Natural killer cell (primary cell): ENCODE measurements around the gene RANGAP1. TPM values are rescaled to one million over a fixed set of nuclear protein-coding genes. Genes with fewer than 3 reads are reported as not detected.

Source experiments
- ATAC-seq, 3 donors: fragments of 150-1000 bp in 2 of 3; fragments of 200-7000 bp in 1 of 3; cut with Tn5 transposase; 1 replicate in 1 of 3; 2 replicates in 2 of 3; pipeline ENCODE4 v1.10.0; 2021; ENCODE audit warnings: mild to moderate bottlenecking in 2 of 3, moderate library complexity in 2 of 3
- DNase-seq, 2 donors: peaks; one replicate each; pipeline versions ENCODE4 v3.0.0 to v3.0.0-alpha.2; 2013 to 2021; ENCODE audit warnings: mixed read lengths in 1 of 2
- H3K27ac ChIP-seq: one replicate; pipeline ENCODE4 v1.5.1; 2013; ENCODE audit warnings: mild to moderate bottlenecking, low read length
- H3K27me3 ChIP-seq: one replicate; pipeline ENCODE4 v1.6.1; 2013; ENCODE audit warnings: low read length; ENCODE audit not compliant: control insufficient read depth, insufficient read depth
- H3K36me3 ChIP-seq: one replicate; pipeline ENCODE4 v1.6.1; 2013; ENCODE audit warnings: low read length; ENCODE audit not compliant: control insufficient read depth, insufficient read depth
- H3K4me1 ChIP-seq: one replicate; pipeline ENCODE4 v1.6.1; 2013; ENCODE audit warnings: low read length; ENCODE audit not compliant: control insufficient read depth, insufficient read depth
- H3K4me3 ChIP-seq: one replicate; pipeline ENCODE4 v1.5.1; 2013; ENCODE audit warnings: low read length
- H3K9me3 ChIP-seq: one replicate; pipeline ENCODE4 v1.6.1; 2013; ENCODE audit warnings: low read length; ENCODE audit not compliant: control insufficient read depth, insufficient read depth
- H3K27ac Mint-ChIP-seq, 2 donors: one replicate each; pipeline ENCODE4 v1.8.0; 2022; ENCODE audit warnings: mild to moderate bottlenecking in 2 of 2, mixed read lengths in 2 of 2, moderate library complexity in 1 of 2
- H3K27me3 Mint-ChIP-seq, 2 donors: one replicate each; pipeline ENCODE4 v1.8.0; 2022; ENCODE audit warnings: low read depth in 2 of 2, mixed read lengths in 2 of 2
- H3K36me3 Mint-ChIP-seq: one replicate; pipeline ENCODE4 v1.8.0; 2022; ENCODE audit warnings: mixed read lengths
- H3K4me1 Mint-ChIP-seq, 2 donors: one replicate each; pipeline ENCODE4 v1.8.0; 2022; ENCODE audit warnings: mixed read lengths in 2 of 2
- H3K4me3 Mint-ChIP-seq: one replicate; pipeline ENCODE4 v1.8.0; 2022; ENCODE audit warnings: mild to moderate bottlenecking, moderate library complexity, mixed read lengths
- H3K9me3 Mint-ChIP-seq, 2 donors: one replicate each; pipeline ENCODE4 v1.8.0; 2022; ENCODE audit warnings: mixed read lengths in 2 of 2
- WGBS: methylation state at CpG from one replicate; pipeline ENCODE4 v1.1.7; 2013; ENCODE audit warnings: missing lambda C conversion rate; ENCODE audit not compliant: insufficient coverage; 5-methylcytosine and 5-hydroxymethylcytosine counted together
- intact Hi-C: fragments of 100-400 bp; cut with micrococcal nuclease; formaldehyde crosslinking; loops from one replicate; pipeline ENCODE4 v1.14.2; 2022
- total RNA-seq, 4 donors: library from RNA; stranded (reverse); fragments of 120-200 nt in 1 of 4; gene quantifications; one replicate each; pipeline versions ENCODE4 v1.2.3 to v1.2.4, GENCODE V29; 2013 to 2022
- TF ChIP-seq, protein P1 (sequence below): fragments of 200-600 bp; IDR thresholded peaks from one replicate; pipeline ENCODE4 v1.8.0; 2022; ENCODE audit warnings: antibody characterized with exemption

Gene RANGAP1
- total RNA-seq, 3 donors from 2014 or later (not counting 1 experiment from before 2014, with no cell fraction given): 44.0 to 54.2 (median 54.0) TPM

DNA sequence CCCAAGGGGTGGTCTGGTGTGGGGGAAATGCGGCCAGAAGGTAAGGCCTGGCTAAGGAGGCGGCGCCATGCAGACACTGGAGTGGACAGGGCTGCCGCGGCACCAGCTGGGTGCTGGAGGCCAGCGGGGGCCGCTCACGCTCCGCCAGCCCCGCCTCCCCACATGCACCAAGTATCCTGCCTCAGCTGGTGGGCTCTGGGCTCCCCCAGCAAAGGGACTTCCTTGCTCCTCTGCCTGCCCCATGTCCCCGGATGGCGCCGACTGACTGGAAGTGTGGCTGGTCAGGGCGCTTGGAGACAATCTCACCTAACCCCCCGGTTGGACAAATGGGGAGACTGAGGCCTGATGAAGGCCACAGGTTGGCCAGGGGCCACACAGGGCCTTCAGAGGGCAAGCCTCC is 37.7 kb downstream of the RANGAP1 start:
- Mint-ChIP-seq H3K4me1 (no peaks in the 10 kb centered on the region), H3K9me3 (no peaks in the 10 kb centered on the region), H3K27me3 (no peaks in the 10 kb centered on the region), H3K4me3 (no peak overlapping the region), H3K27ac (no peak overlapping the region), H3K36me3 (no peaks in the 10 kb centered on the region)
- TF ChIP-seq, protein P1, sequence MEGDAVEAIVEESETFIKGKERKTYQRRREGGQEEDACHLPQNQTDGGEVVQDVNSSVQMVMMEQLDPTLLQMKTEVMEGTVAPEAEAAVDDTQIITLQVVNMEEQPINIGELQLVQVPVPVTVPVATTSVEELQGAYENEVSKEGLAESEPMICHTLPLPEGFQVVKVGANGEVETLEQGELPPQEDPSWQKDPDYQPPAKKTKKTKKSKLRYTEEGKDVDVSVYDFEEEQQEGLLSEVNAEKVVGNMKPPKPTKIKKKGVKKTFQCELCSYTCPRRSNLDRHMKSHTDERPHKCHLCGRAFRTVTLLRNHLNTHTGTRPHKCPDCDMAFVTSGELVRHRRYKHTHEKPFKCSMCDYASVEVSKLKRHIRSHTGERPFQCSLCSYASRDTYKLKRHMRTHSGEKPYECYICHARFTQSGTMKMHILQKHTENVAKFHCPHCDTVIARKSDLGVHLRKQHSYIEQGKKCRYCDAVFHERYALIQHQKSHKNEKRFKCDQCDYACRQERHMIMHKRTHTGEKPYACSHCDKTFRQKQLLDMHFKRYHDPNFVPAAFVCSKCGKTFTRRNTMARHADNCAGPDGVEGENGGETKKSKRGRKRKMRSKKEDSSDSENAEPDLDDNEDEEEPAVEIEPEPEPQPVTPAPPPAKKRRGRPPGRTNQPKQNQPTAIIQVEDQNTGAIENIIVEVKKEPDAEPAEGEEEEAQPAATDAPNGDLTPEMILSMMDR: no peak
- Histone ChIP-seq H3K4me3 (no peak overlapping the region), H3K9me3 (no peaks in the 10 kb centered on the region), H3K27ac (no peak overlapping the region), H3K4me1 (no peaks in the 10 kb centered on the region), H3K27me3 (no peaks in the 10 kb centered on the region), H3K36me3 (peaks cover 68% of the 10 kb centered on the region)
- 98% methylated on average over 15 of the region's 15 CpGs for WGBS
- intact Hi-C loops: no loop called here
- DNase-seq: no peak
- no peak for ATAC-seq

- Histone ChIP-seq H3K4me3 (no peak overlapping the region), H3K27me3 (no peaks in the 10 kb centered on the region), H3K27ac (no peak overlapping the region), H3K9me3 (no peaks in the 10 kb centered on the region), H3K4me1 (no peaks in the 10 kb centered on the region), H3K36me3 (peaks cover 62% of the 10 kb centered on the region)
- H3K36me3 Mint-ChIP-seq: no peaks in the 10 kb centered on the region
- no peak overlapping the region for H3K27ac Mint-ChIP-seq
- no peaks in the 10 kb centered on the region for H3K9me3 Mint-ChIP-seq
- no peaks in the 10 kb centered on the region for H3K27me3 Mint-ChIP-seq
- ATAC-seq: no peak
- intact Hi-C loops: no loop called here
- H3K4me3 Mint-ChIP-seq: no peak overlapping the region
- 93% methylated on average over 7 of the region's 7 CpGs for WGBS
- no peak for DNase-seq
- TF ChIP-seq, protein P1: no peak
- H3K4me1 Mint-ChIP-seq: no peaks in the 10 kb centered on the region
Measured at GRCh38 chr22:41247703-41248102, 38.3 kb downstream of the RANGAP1 start.

GRCh38 chr22:41245917-41246499 is 40.0 kb downstream of the RANGAP1 start:
- ATAC-seq (no peak), DNase-seq (no peak)
- Histone ChIP-seq H3K4me3 (no peak overlapping the region), H3K27ac (no peak overlapping the region), H3K27me3 (no peaks in the 10 kb centered on the region), H3K9me3 (no peaks in the 10 kb centered on the region), H3K36me3 (peaks cover 48% of the 10 kb centered on the region), H3K4me1 (no peaks in the 10 kb centered on the region)
- Mint-ChIP-seq H3K9me3 (no peaks in the 10 kb centered on the region), H3K27ac (no peak overlapping the region), H3K27me3 (no peaks in the 10 kb centered on the region), H3K4me1 (no peaks in the 10 kb centered on the region), H3K4me3 (no peak overlapping the region), H3K36me3 (no peaks in the 10 kb centered on the region)
- WGBS: 94% methylated on average over 19 of the region's 21 CpGs
- TF ChIP-seq, protein P1: no peak
- intact Hi-C loops: no loop called here

GRCh38 chr22:41243361-41243760 is 42.6 kb downstream of the RANGAP1 start:
- H3K4me3 ChIP-seq: no peak overlapping the region
- H3K36me3 ChIP-seq: peaks cover 22% of the 10 kb centered on the region
- no peak overlapping the region for H3K4me3 Mint-ChIP-seq
- TF ChIP-seq, protein P1: no peak
- H3K4me1 Mint-ChIP-seq: peaks cover 5 to 7% of the 10 kb centered on the region in 2 donors
- 98% methylated on average over 6 of the region's 6 CpGs for WGBS
- H3K27me3 ChIP-seq: no peaks in the 10 kb centered on the region
- H3K27ac ChIP-seq: no peak overlapping the region
- H3K9me3 ChIP-seq: no peaks in the 10 kb centered on the region
- DNase-seq (no peak), ATAC-seq (no peak)
- intact Hi-C loops: no loop called here
- H3K9me3 Mint-ChIP-seq: no peaks in the 10 kb centered on the region
- H3K27me3 Mint-ChIP-seq: peaks cover 0 to 3% of the 10 kb centered on the region in 2 donors
- no peak overlapping the region for H3K27ac Mint-ChIP-seq
- H3K36me3 Mint-ChIP-seq: no peaks in the 10 kb centered on the region
- no peaks in the 10 kb centered on the region for H3K4me1 ChIP-seq
